Measurements from ENCODE around the gene DCTD. TPM values are rescaled to one million over a fixed set of nuclear protein-coding genes. Genes with fewer than 3 reads are reported as not detected.
A peak's percentile ranks its signal among the peaks of the same experiment; 100 is the strongest.

The DCTD gene
- total RNA-seq, 1 donor from 2014 or later = 76.8 TPM

DNA sequence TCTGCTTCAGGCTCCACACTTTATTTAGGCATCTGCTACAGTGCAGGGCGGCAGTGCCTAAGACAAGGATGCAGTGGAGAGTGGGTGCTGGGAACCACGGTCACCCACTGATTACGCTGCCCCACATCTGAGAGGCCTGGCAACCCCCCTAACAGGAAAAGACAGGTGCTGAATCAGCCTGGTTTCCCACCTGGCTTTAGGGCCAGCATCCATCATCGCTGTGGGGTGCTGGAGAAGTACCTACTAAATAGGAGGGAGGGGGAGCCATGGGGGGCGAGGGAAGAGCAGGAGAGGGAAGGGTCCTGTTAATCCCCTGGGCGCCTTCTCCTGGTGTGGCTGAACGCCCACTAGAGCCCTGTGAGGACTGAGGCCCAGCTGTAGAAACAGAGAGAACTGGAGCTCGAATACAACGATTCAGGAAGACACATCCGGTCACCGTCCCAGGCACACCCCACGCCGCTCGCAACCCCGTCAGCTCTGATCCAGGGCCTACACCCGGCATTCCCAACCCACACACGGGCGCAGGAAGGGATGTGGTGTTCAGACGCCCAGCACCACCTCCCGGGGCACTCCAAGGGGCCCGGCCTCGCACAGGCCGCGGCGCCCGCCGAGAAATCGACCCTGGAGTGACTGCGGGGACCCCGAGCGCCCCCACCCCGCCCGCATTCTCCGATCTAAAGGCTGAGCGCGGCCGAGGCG is 554 bp downstream of the DCTD start:
- peaks cover 40% of the 10 kb centered on the region for H3K36me3 Mint-ChIP-seq (ENCODE audit: low read depth)
- peak; percentile 1 for ATAC-seq (ENCODE audit: low read depth)
- peak overlapping the region; percentile 91 for H3K27ac Mint-ChIP-seq
- H3K27me3 Mint-ChIP-seq = no peaks in the 10 kb centered on the region
- intact Hi-C loops (cut with micrococcal nuclease) = loop anchor here (1.0 kb wide), 3 partner anchors 528 to 743 kb away; partner anchors contain the start of genes CDKN2AIP, RWDD4 and TRAPPC11
- TF ChIP-seq CTCF (IDR thresholded peaks at IDR 0.05) = no peak
- peak overlapping the region; percentile 86 for H3K4me3 Mint-ChIP-seq
- POLR2A ChIA-PET = interaction anchor here (1.0 kb wide), 2 partner anchors 9 to 528 kb away, joined by 3 to 7 read pairs; no protein-coding TSS in a partner anchor
- H3K9me3 Mint-ChIP-seq = no peaks in the 10 kb centered on the region
- DNase-seq = no peak
- peaks cover 35% of the 10 kb centered on the region for H3K4me1 Mint-ChIP-seq
- CTCF ChIA-PET = interaction anchor here (3.2 kb wide), 1 partner anchor 8 kb away, joined by 12 read pairs; no protein-coding TSS in a partner anchor

GRCh38 chr4:182914357-182914756 is 2.8 kb downstream of the DCTD start:
- no peak overlapping the region for H3K4me3 Mint-ChIP-seq
- H3K36me3 Mint-ChIP-seq (ENCODE audit: low read depth) = peaks cover 62% of the 10 kb centered on the region
- no peak for TF ChIP-seq CTCF (IDR thresholded peaks at IDR 0.05)
- DNase-seq (no peak), ATAC-seq (ENCODE audit: low read depth) (no peak)
- H3K4me1 Mint-ChIP-seq = peaks cover 29% of the 10 kb centered on the region
- POLR2A ChIA-PET = no interaction called here
- intact Hi-C loops (cut with micrococcal nuclease) = no loop called here
- CTCF ChIA-PET = interaction anchor here (3.2 kb wide), 1 partner anchor 10 kb away, joined by 12 read pairs; no protein-coding TSS in a partner anchor
- no peaks in the 10 kb centered on the region for H3K9me3 Mint-ChIP-seq
- no peak overlapping the region for H3K27ac Mint-ChIP-seq
- no peaks in the 10 kb centered on the region for H3K27me3 Mint-ChIP-seq

DNA sequence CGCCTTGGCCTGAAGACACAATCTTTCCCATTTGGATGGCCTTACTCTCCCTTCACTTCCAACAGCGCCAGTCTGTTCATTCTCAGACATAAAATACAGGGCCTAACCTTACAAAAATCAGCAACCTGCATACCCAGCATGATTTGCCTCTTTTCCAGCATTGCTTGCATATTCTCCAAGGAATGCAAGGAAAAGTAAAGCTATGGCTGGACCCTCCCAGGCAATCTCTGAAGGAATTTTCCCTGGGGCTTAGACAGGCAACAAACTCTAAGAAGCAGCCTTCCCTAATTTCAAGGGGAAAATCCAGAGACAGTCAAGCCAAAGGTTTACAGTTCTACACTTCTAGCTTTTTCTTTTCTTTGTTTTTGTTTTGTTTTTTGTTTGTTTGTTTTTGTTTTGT is 3.6 kb downstream of the DCTD start:
- TF ChIP-seq CTCF (IDR thresholded peaks at IDR 0.05) = no peak
- CTCF ChIA-PET = no interaction called here
- Mint-ChIP-seq H3K4me1 (peaks cover 21% of the 10 kb centered on the region), H3K27ac (no peak overlapping the region), H3K9me3 (no peaks in the 10 kb centered on the region), H3K36me3 (ENCODE audit: low read depth) (peaks cover 67% of the 10 kb centered on the region), H3K4me3 (no peak overlapping the region), H3K27me3 (no peaks in the 10 kb centered on the region)
- intact Hi-C loops (cut with micrococcal nuclease) = no loop called here
- DNase-seq (no peak), ATAC-seq (ENCODE audit: low read depth) (no peak)
- POLR2A ChIA-PET = no interaction called here

DNA sequence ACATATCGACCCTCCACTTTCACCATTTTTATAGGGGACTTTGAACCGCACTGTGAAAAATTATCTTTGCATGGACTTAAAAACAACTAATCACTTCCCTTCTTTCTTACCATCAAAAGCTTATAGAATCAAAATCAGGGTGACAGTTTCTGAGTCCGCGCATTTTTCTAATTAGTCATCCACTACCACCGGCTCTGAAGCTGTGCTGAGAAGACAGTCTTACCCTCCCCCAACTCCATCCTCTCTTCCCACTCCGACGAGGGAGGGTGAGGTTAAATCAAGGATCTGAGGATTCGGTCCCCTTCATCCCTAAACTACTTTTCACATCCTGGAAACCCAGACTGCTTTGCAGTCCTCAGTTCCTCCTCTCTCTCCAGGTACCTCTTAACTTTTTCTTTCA is 4.2 kb downstream of the DCTD start:
- ATAC-seq (ENCODE audit: low read depth) = no peak
- DNase-seq = no peak
- intact Hi-C loops (cut with micrococcal nuclease) = no loop called here
- Mint-ChIP-seq H3K4me1 (peaks cover 15% of the 10 kb centered on the region), H3K27me3 (no peaks in the 10 kb centered on the region), H3K4me3 (no peak overlapping the region), H3K9me3 (no peaks in the 10 kb centered on the region), H3K36me3 (ENCODE audit: low read depth) (peaks cover 69% of the 10 kb centered on the region), H3K27ac (no peak overlapping the region)
- TF ChIP-seq CTCF (IDR thresholded peaks at IDR 0.05) = no peak
- POLR2A ChIA-PET = no interaction called here
- CTCF ChIA-PET = no interaction called here

- no peak for DNase-seq
- no peak overlapping the region for H3K4me3 Mint-ChIP-seq
- intact Hi-C loops (cut with micrococcal nuclease) = no loop called here
- H3K4me1 Mint-ChIP-seq = peaks cover 2% of the 10 kb centered on the region
- ChIA-PET CTCF (interaction anchor here (1.0 kb wide), 1 partner anchor 205 kb away, joined by 3 read pairs; no protein-coding TSS in a partner anchor), POLR2A (no interaction called here)
- no peak overlapping the region for H3K27ac Mint-ChIP-seq
- peaks cover 90% of the 10 kb centered on the region for H3K36me3 Mint-ChIP-seq (ENCODE audit: low read depth)
- no peak for ATAC-seq (ENCODE audit: low read depth)
- no peak for TF ChIP-seq CTCF (IDR thresholded peaks at IDR 0.05)
- no peaks in the 10 kb centered on the region for H3K9me3 Mint-ChIP-seq
- no peaks in the 10 kb centered on the region for H3K27me3 Mint-ChIP-seq
Observed at GRCh38 chr4:182908124-182908523, 9.1 kb downstream of the DCTD start.
